ENCODE measurements around the gene SPRN. TPM values are rescaled to one million over a fixed set of nuclear protein-coding genes. Genes with fewer than 3 reads are reported as not detected.
A peak's percentile ranks its signal among the peaks of the same experiment; 100 is the strongest.

The SPRN gene
- total and polyA plus RNA-seq, 2 of the 4 experiments (the other 2 are of a cell fraction): 0.36 to 2.3 TPM

- CTCF ChIA-PET: no interaction called here
- H3K4me2 ChIP-seq (ENCODE audit: low read depth, low read length): no peak overlapping the region
Observed at GRCh38 chr10:133455196-133455595, 30.8 kb upstream of the SPRN start.

More at GRCh38 chr10:133455196-133455595, 30.8 kb upstream of the SPRN start:
- intact Hi-C loops (cut with micrococcal nuclease) (no loop called here), in situ Hi-C loops (cut with MboI; ENCODE audit: low sequenced_read_pairs) (no loop called here), dilution Hi-C loops (cut with HindIII; ENCODE audit: low sequenced_read_pairs, unreplicated experiment) (no loop called here)
- H3K4ac ChIP-seq (ENCODE audit: low read depth, low read length): no peak overlapping the region
- H3K9ac ChIP-seq (ENCODE audit: low read depth, low read length): no peak overlapping the region
- no TSS peak for BruUV-seq (replicated peaks)
- TF ChIP-seq ELK1 (IDR thresholded peaks at IDR 0.05; ENCODE audit: borderline replicate concordance, low read depth, low read length): no peak
- TF ChIP-seq RAD21 (IDR thresholded peaks at IDR 0.05; ENCODE audit: low read length): no peak
- no peak for TF ChIP-seq USF2 (IDR thresholded peaks at IDR 0.05; ENCODE audit: low read depth, low read length)
- TF ChIP-seq CHD1 (IDR thresholded peaks at IDR 0.05; ENCODE audit: low read depth, low read length): no peak
- no peak for TF ChIP-seq MXI1 (IDR thresholded peaks at IDR 0.05; ENCODE audit: borderline replicate concordance, low read depth, low read length)
- TF ChIP-seq CTCF (conservative IDR thresholded peaks at IDR 0.05; ENCODE audit: low read depth, low read length): no peak
- no peak for TF ChIP-seq NFE2L2 (IDR thresholded peaks at IDR 0.05; ENCODE audit: low read depth, low read length)
- TF ChIP-seq SMC3 (IDR thresholded peaks at IDR 0.05; ENCODE audit: low read depth, low read length): no peak
- no peak for TF ChIP-seq BHLHE40 (IDR thresholded peaks at IDR 0.05; ENCODE audit: low read depth, low read length)
- TF ChIP-seq FOS (IDR thresholded peaks at IDR 0.05; ENCODE audit: low read depth, low read length): no peak
- no peak for TF ChIP-seq RCOR1 (IDR thresholded peaks at IDR 0.05; ENCODE audit: insufficient replicate concordance, low read length)
- TF ChIP-seq POLR2A (IDR thresholded peaks at IDR 0.05; ENCODE audit: low read depth, low read length): no peak
- no peak for TF ChIP-seq RFX5 (IDR thresholded peaks at IDR 0.05; ENCODE audit: low read depth, low read length)
- TF ChIP-seq MAFK (IDR thresholded peaks at IDR 0.05; ENCODE audit: low read depth, low read length): no peak
- no peak for TF ChIP-seq MAZ (IDR thresholded peaks at IDR 0.05; ENCODE audit: borderline replicate concordance, low read depth, low read length)
- H2AK9ac ChIP-seq (replicated peaks; ENCODE audit: low read depth, low read length, poor library complexity): peak overlapping the region; percentile 37
- no peak overlapping the region for H2AK5ac ChIP-seq (ENCODE audit: low read depth, low read length)
- no peak overlapping the region for H3K4me3 ChIP-seq (ENCODE audit: insufficient read depth, low read depth, low read length)
- no peaks in the 10 kb centered on the region for H3K9me1 ChIP-seq (ENCODE audit: insufficient read depth, low read length)
- H3K14ac ChIP-seq (replicated peaks; ENCODE audit: low read depth, low read length): no peak overlapping the region
- no peak for DNase-seq
- no peak overlapping the region for H3K56ac ChIP-seq (ENCODE audit: extremely low read depth, insufficient read depth, low read length)
- H3K18ac ChIP-seq (ENCODE audit: low read depth, low read length): no peak overlapping the region
- no peak overlapping the region for H2BK120ac ChIP-seq (ENCODE audit: low read depth, low read length)
- no peaks in the 10 kb centered on the region for H3K4me1 ChIP-seq (ENCODE audit: control insufficient read depth, insufficient read depth, low read length)
- H4K20me1 ChIP-seq (ENCODE audit: insufficient read depth, low read length): no peaks in the 10 kb centered on the region
- H3K79me1 ChIP-seq (ENCODE audit: low read depth in 1 of 2, low read length in 2 of 2): no peaks in the 10 kb centered on the region
- 60% methylated on average over 2 of the region's 5 CpGs; no CpG with 5 or more reads in 1 of the 2 experiments for WGBS, 2 experiments (ENCODE audit: extremely low coverage in 2 of 2, insufficient read length in 1 of 2)
- H3K23ac ChIP-seq (ENCODE audit: low read depth, low read length): no peak overlapping the region
- no peak overlapping the region for H2BK5ac ChIP-seq (ENCODE audit: low read depth, low read length, poor library complexity, severe bottlenecking)
- H2AFZ ChIP-seq (replicated peaks; ENCODE audit: low read length, poor library complexity): no peak overlapping the region
- H3K27me3 ChIP-seq (ENCODE audit: control insufficient read depth, insufficient read depth, low read length): no peaks in the 10 kb centered on the region
- POLR2A ChIA-PET (ENCODE audit: unreplicated experiment): no interaction called here
- ATAC-seq (ENCODE audit: low read depth): no peak
- H4K5ac ChIP-seq (ENCODE audit: low read depth, low read length): no peak overlapping the region
- H4K91ac ChIP-seq (ENCODE audit: insufficient read depth, low read depth, low read length): no peak overlapping the region
- no peak overlapping the region for H2BK15ac ChIP-seq (ENCODE audit: low read depth, low read length)
- H2BK20ac ChIP-seq (ENCODE audit: low read depth, low read length): no peak overlapping the region
- no peaks in the 10 kb centered on the region for H3K36me3 ChIP-seq (ENCODE audit: control insufficient read depth, insufficient read depth, low read length)
- no peak overlapping the region for H4K8ac ChIP-seq (ENCODE audit: low read depth in 2 of 2, low read length in 2 of 2)
- H3K9me3 ChIP-seq (ENCODE audit: control insufficient read depth, insufficient read depth, low read length): no peaks in the 10 kb centered on the region
- no peak overlapping the region for H3K27ac ChIP-seq (ENCODE audit: insufficient read depth, low read length)

Measured in IMR-90 (cell line).